GM12873 (cell line): Measurements from ENCODE around the gene MIPOL1.

Experiments used
- TF ChIP-seq, protein P1 (sequence below): IDR thresholded peaks from 2 replicates; pipeline ENCODE4 v1.5.1; 2012; ENCODE audit warnings: low read depth, mild to moderate bottlenecking, moderate library complexity, low read length, control low read depth; ENCODE audit not compliant: insufficient read depth; ENCODE audit errors: missing control alignments

The MIPOL1 gene

GRCh38 chr14:37436519-37436918 is 238.8 kb downstream of the MIPOL1 start:
- TF ChIP-seq, protein P1, sequence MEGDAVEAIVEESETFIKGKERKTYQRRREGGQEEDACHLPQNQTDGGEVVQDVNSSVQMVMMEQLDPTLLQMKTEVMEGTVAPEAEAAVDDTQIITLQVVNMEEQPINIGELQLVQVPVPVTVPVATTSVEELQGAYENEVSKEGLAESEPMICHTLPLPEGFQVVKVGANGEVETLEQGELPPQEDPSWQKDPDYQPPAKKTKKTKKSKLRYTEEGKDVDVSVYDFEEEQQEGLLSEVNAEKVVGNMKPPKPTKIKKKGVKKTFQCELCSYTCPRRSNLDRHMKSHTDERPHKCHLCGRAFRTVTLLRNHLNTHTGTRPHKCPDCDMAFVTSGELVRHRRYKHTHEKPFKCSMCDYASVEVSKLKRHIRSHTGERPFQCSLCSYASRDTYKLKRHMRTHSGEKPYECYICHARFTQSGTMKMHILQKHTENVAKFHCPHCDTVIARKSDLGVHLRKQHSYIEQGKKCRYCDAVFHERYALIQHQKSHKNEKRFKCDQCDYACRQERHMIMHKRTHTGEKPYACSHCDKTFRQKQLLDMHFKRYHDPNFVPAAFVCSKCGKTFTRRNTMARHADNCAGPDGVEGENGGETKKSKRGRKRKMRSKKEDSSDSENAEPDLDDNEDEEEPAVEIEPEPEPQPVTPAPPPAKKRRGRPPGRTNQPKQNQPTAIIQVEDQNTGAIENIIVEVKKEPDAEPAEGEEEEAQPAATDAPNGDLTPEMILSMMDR = no peak

DNA sequence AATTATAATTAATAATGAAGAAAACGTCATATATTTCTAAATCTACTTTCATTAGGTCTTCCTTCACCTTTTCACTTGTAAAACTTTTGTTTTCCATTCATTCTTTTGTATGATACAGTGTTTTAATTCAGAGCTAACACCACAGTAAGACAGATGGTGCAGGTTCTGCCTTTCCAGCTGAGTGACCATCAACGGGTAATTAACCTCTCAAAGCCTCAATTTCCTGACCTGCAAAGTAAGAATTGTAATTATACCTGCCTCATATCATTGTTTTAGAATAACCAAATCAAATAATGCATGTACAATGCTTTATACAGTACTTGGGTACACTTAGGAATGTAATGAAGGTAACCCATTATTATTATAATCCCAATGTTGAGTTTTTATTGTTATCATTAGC is 239.8 kb downstream of the MIPOL1 start:
- TF ChIP-seq, protein P1 = no peak

GRCh38 chr14:37438444-37438843 is 240.7 kb downstream of the MIPOL1 start:
- TF ChIP-seq, protein P1 = no peak

DNA sequence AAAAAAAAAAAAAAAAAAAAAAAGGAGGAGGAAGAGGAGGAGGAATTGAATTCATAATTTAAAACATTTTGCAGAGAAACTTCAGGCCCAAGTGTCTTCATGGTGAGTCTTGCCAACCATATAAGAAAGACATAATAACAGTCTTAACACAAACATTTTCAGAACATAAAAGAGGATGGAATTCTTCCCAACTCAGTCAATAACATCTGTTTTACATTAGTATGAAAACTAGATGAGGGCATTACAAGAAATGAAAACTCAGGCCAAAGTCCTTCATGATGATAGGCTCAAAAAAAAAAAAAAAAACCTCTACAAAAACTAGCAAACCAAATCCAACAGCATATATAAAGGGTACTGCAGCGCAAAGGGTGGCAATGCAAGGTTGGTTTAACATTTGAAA is 245.7 kb downstream of the MIPOL1 start:
- TF ChIP-seq, protein P1 = no peak

DNA sequence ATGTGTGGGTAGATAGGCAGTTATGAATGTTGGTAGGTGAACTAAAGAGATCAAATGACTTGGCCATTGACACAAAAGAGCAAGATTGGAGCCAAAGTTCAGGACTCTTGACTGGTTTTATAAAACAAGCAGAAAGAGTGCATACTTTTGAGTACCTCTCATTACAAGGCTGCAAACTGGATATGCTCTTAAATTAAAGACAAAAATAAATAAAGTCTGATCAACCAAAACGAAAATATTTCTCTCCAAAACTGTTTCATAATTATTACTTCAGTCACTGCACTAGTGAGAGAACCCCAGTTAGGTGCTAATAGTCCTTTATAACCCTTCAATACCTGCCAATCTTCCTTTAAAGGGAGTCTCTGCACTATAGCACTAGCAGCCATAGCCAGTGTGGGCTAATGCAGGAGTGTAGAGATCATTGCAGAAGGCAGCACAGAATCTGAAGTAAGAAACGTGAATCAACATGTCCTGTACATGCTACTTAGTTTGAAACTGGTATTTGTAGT is 250.2 kb downstream of the MIPOL1 start:
- TF ChIP-seq, protein P1 = no peak

GRCh38 chr14:37452323-37452722 is 254.6 kb downstream of the MIPOL1 start:
- TF ChIP-seq, protein P1 = no peak

- TF ChIP-seq, protein P1 = no peak
Measured at GRCh38 chr14:37453985-37454384, 256.2 kb downstream of the MIPOL1 start.
